Uterus (tissue), 4 donors: ENCODE data around the gene POU3F1. TPM values are rescaled to one million over a fixed set of nuclear protein-coding genes. Genes with fewer than 3 reads are reported as not detected.

Source experiments
- DNase-seq, 2 donors: peaks; one replicate each; pipeline ENCODE4 v3.0.0-alpha.2; 2019 to 2020
- H3K27ac ChIP-seq, 2 donors: fragments of 200-600 bp; sonication (generic); 1 replicate in 1 of 2; 2 replicates in 1 of 2; pipeline ENCODE4 v1.5.1; 2016 to 2018
- H3K27me3 ChIP-seq, 2 donors: fragments of 200-600 bp; sonication (generic); one replicate each; pipeline ENCODE4 v1.5.1; 2018 to 2019; ENCODE audit warnings: control low read depth in 1 of 2
- H3K36me3 ChIP-seq, 2 donors: fragments of 200-600 bp; sonication (generic); one replicate each; pipeline ENCODE4 v1.5.1; 2019; ENCODE audit warnings: control low read depth in 1 of 2
- H3K4me1 ChIP-seq, 2 donors: fragments of 200-600 bp; sonication (generic); one replicate each; pipeline ENCODE4 v1.5.1; 2018 to 2019; ENCODE audit warnings: control low read depth in 1 of 2
- H3K4me3 ChIP-seq, 2 donors: fragments of 200-600 bp; sonication (generic); 1 replicate in 1 of 2; 2 replicates in 1 of 2; pipeline ENCODE4 v1.5.1; 2018 to 2019; ENCODE audit warnings: mild to moderate bottlenecking in 1 of 2
- H3K9me3 ChIP-seq, 2 donors: fragments of 200-600 bp; sonication (generic); one replicate each; pipeline ENCODE4 v1.5.1; 2019; ENCODE audit warnings: control low read depth in 1 of 2
- POLR2A ChIP-seq, 2 donors: fragments of 450-650 bp; IDR thresholded peaks; one replicate each; pipeline ENCODE4 v1.6.1; 2016; ENCODE audit warnings: antibody characterized with exemption in 2 of 2, mild to moderate bottlenecking in 1 of 2, moderate library complexity in 1 of 2
- intact Hi-C: fragments of 100-400 bp; cut with DNase I; formaldehyde crosslinking; loops from one replicate; pipeline ENCODE4 v1.15.1; 2023; ENCODE audit warnings: low total_unique reads
- total RNA-seq, 4 donors: library from RNA; depleted of rRNA in 3 of 4; stranded (reverse); fragments of >200 nt in 3 of 4; gene quantifications; one replicate each; pipeline versions ENCODE4 v1.1.0 to v1.2.4, GENCODE V29; 2014 to 2023
- TF ChIP-seq, protein P1 (sequence below), 4 experiments: fragments of 200-600 bp in 2 of 4; fragments of 450-650 bp in 2 of 4; sonication (generic) in 2 of 4; IDR thresholded peaks; one replicate each; pipeline ENCODE4 v1.5.1; 2016 to 2019; ENCODE audit warnings: antibody characterized with exemption in 4 of 4, mild to moderate bottlenecking in 2 of 4, moderate library complexity in 1 of 4
- donor health status: DM: yes; HTN: yes; CAD: no.

Gene POU3F1
- total RNA-seq, 4 donors from 2014 or later = not detected

DNA sequence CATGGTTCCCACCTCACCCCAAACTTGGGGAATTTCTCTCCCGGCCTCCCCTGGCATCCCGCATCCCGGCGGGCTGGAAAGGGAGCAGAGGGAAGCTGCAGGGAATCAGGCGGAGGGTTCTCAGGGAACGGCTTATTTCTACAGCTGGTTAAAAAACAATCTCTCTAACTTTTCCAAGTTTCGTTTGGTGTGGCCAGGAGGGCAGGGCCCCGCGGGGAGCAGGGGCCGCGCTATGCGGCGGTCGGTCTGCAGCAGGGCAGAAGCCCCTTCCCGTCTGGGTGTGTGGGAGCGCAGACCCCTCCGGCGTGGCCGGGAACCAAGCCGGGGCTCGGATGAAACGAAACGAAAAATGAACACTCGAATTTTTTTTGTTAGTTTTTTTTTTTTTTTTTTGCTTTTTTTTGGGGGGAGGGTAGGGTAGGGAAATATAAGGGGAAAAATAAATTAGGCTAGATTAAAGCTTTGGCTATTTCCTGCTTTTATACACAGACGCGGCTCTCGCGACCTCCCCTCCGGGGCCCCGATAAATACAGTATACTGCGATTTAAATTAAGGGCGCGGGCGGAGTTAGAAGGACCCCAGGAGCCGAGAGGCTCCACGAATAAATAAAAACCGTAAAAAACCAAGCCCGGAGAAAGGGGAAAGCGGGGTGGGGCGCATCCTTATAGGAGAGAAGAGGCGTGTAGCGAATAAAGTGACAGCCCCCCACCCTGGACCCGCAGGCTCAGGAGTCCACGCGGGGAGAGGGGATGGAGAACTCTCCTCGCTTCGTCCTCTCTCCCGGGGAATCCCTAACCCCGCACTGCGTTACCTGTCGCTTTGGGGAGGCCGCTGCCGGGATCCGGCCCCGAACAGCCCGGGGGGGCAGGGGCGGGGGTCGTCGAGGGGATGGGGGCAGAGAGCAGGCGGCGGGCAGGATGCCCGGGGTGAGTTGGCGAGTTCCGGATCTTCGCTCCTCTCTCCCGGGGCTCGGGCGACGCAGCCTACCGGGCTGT lies 2.1 kb downstream of the POU3F1 start:
- Histone ChIP-seq H3K4me1 (peaks cover 0 to 18% of the 10 kb centered on the region in 2 donors), H3K27ac (no peak overlapping the region), H3K9me3 (no peaks in the 10 kb centered on the region), H3K36me3 (no peaks in the 10 kb centered on the region), H3K27me3 (peaks cover 34 to 42% of the 10 kb centered on the region in 2 donors), H3K4me3 (no peak overlapping the region)
- TF ChIP-seq, protein P1, sequence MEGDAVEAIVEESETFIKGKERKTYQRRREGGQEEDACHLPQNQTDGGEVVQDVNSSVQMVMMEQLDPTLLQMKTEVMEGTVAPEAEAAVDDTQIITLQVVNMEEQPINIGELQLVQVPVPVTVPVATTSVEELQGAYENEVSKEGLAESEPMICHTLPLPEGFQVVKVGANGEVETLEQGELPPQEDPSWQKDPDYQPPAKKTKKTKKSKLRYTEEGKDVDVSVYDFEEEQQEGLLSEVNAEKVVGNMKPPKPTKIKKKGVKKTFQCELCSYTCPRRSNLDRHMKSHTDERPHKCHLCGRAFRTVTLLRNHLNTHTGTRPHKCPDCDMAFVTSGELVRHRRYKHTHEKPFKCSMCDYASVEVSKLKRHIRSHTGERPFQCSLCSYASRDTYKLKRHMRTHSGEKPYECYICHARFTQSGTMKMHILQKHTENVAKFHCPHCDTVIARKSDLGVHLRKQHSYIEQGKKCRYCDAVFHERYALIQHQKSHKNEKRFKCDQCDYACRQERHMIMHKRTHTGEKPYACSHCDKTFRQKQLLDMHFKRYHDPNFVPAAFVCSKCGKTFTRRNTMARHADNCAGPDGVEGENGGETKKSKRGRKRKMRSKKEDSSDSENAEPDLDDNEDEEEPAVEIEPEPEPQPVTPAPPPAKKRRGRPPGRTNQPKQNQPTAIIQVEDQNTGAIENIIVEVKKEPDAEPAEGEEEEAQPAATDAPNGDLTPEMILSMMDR (IDR thresholded peaks at IDR 0.05) = no peak
- no peak for TF ChIP-seq POLR2A (IDR thresholded peaks at IDR 0.05)
- intact Hi-C loops = no loop called here
- no peak for DNase-seq

- no peaks in the 10 kb centered on the region for H3K36me3 ChIP-seq
- H3K27ac ChIP-seq = no peak overlapping the region
- no peak for TF ChIP-seq POLR2A (IDR thresholded peaks at IDR 0.05)
- TF ChIP-seq, protein P1 (IDR thresholded peaks at IDR 0.05) = no peak
- H3K4me1 ChIP-seq = peaks cover 0 to 18% of the 10 kb centered on the region in 2 donors
- H3K4me3 ChIP-seq = no peak overlapping the region
- intact Hi-C loops = no loop called here
- DNase-seq = no peak
- no peaks in the 10 kb centered on the region for H3K9me3 ChIP-seq
- H3K27me3 ChIP-seq = peaks cover 34 to 42% of the 10 kb centered on the region in 2 donors
These were observed 3.4 kb downstream of the POU3F1 start for GRCh38 chr1:38043036-38043747.

DNA sequence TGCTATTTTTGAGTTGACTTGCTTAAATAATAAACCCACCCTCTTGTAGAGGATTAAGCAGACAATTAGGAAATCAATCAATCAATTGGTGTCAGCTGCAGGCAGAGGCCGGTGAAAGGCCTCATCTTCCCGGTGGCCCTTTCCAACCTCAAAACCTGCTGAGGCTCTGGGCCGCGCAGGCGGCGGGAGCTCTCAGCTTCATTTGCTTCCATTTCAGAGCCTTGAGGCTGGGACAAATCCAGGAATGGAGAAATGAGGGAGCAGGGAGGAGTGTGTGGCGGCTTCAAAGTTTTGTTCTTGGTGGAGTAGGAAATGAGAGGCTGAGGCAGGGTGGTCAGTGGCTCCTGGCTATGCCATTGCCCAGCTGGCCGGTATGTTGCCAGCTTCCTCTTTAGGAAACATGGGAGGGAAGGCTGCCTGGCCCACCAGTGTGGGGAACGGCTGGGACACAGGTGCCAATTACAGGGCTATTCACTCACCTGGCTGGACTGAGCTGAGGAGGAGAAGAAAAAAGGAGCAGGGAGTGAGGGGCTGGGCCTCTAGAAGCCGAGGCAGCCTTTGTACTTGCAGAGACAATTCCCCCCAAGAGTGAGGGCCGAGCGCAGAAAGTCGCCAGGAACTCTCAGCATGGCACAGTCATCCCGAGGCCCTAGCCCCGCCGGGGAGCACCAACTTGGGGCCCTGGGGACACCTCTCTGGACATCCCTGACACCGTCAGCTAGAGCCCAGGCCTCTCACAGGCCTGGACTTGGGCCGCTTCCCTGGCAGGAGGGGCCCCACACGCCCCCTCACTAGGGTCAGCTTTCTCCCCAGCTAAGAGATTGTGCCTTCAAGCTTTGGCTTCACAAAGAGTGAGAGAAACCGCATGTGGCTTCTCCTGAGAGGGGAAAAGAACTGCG lies 4.4 kb downstream of the POU3F1 start:
- intact Hi-C loops = no loop called here
- no peak overlapping the region for H3K4me3 ChIP-seq
- H3K27me3 ChIP-seq = peaks cover 34 to 42% of the 10 kb centered on the region in 2 donors

GRCh38 chr1:38039331-38040088 lies 7.1 kb downstream of the POU3F1 start:
- intact Hi-C loops = no loop called here
- peaks cover 23 to 32% of the 10 kb centered on the region in 2 donors for H3K27me3 ChIP-seq
- no peak for TF ChIP-seq POLR2A (IDR thresholded peaks at IDR 0.05)
- TF ChIP-seq, protein P1 (IDR thresholded peaks at IDR 0.05) = no peak

More for the DNA sequence above, 4.4 kb downstream of the POU3F1 start:
- Histone ChIP-seq H3K36me3 (no peaks in the 10 kb centered on the region), H3K4me1 (peaks cover 0 to 18% of the 10 kb centered on the region in 2 donors), H3K9me3 (no peaks in the 10 kb centered on the region), H3K27ac (no peak overlapping the region)
- DNase-seq = no peak
- no peak for TF ChIP-seq POLR2A (IDR thresholded peaks at IDR 0.05)
- TF ChIP-seq, protein P1 (IDR thresholded peaks at IDR 0.05) = no peak

More at GRCh38 chr1:38039331-38040088, 7.1 kb downstream of the POU3F1 start:
- H3K9me3 ChIP-seq = no peaks in the 10 kb centered on the region
- DNase-seq = no peak
- H3K4me3 ChIP-seq = no peak overlapping the region
- H3K27ac ChIP-seq = no peak overlapping the region
- no peaks in the 10 kb centered on the region for H3K36me3 ChIP-seq
- no peaks in the 10 kb centered on the region for H3K4me1 ChIP-seq
